BLaER1 (cell line): ENCODE data around the gene RPS6KC1.
"Not testable (repeated sequence)": the region's sequence is repeated elsewhere in the genome, so short reads cannot be mapped to it uniquely, and the experiment has no call there.

Experiments used
- H3K27ac ChIP-seq: shearing (Covaris generic); formaldehyde crosslinking; 2 replicates; pipeline ENCODE4 v1.8.1; 2022
- H3K27me3 ChIP-seq: shearing (Covaris generic); formaldehyde crosslinking; 2 replicates; pipeline ENCODE4 v1.8.1; 2022
- H3K36me3 ChIP-seq: shearing (Covaris generic); formaldehyde crosslinking; 2 replicates; pipeline ENCODE4 v1.8.1; 2022
- H3K4me1 ChIP-seq: shearing (Covaris generic); formaldehyde crosslinking; 2 replicates; pipeline ENCODE4 v1.8.1; 2022
- H3K4me2 ChIP-seq: shearing (Covaris generic); formaldehyde crosslinking; 2 replicates; pipeline ENCODE4 v1.8.1; 2022
- H3K4me3 ChIP-seq: shearing (Covaris generic); formaldehyde crosslinking; 2 replicates; pipeline ENCODE4 v1.8.1; 2022
- H3K9ac ChIP-seq: shearing (Covaris generic); formaldehyde crosslinking; 2 replicates; pipeline ENCODE4 v1.8.1; 2022
- H3K9me3 ChIP-seq: shearing (Covaris generic); formaldehyde crosslinking; 2 replicates; pipeline ENCODE4 v1.8.1; 2022
- H4K20me1 ChIP-seq: shearing (Covaris generic); formaldehyde crosslinking; 2 replicates; pipeline ENCODE4 v1.8.1; 2022
- Cebpa-rat ChIP-seq: shearing (Covaris generic); IDR thresholded peaks from 2 replicates; pipeline ENCODE4 v1.8.1; 2022

Gene RPS6KC1

DNA sequence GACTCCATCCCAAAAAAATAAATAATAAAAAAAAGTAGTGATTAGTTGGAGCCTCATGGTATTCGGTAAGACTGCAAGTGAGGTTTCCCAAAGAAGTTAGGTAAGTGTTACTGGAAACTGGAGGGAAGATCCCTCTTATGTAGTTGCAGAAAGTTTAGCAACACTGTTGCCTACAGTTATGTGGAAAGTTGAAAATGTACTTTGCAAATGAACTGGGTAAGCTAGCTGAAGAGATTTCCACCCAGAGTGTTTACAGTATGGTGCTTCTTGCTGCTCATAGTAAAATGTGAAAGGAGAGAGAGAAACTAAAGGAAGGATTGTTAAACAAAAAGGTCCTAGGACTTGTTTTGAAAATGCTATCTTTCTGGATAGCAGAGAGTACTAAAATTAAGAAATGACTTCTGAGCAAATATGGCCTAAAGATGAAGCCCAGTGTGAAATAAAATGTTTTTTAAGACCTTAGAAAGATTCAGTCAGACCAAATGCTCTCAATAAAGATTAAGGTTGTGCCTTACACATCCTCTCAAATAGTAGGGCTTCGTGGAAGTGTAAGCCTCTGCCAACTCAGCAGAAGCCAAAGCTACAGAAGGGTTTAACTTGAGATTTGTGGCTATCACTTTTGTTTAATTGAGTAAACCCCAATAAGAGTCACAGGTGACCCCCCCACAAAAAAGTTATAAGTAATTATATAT lies 31.5 kb downstream of the RPS6KC1 start:
- H3K9ac ChIP-seq = no peak overlapping the region
- H3K4me2 ChIP-seq = no peak overlapping the region
- H3K4me3 ChIP-seq = no peak overlapping the region
- H3K36me3 ChIP-seq = peaks cover 10% of the 10 kb centered on the region; the same call in 1 of the 2 replicates
- H3K27ac ChIP-seq = no peak overlapping the region
- no peaks in the 10 kb centered on the region for H3K4me1 ChIP-seq
- no peaks in the 10 kb centered on the region for H3K27me3 ChIP-seq
- TF ChIP-seq Cebpa-rat = no peak
- no peaks in the 10 kb centered on the region for H4K20me1 ChIP-seq
- no peaks in the 10 kb centered on the region for H3K9me3 ChIP-seq

DNA sequence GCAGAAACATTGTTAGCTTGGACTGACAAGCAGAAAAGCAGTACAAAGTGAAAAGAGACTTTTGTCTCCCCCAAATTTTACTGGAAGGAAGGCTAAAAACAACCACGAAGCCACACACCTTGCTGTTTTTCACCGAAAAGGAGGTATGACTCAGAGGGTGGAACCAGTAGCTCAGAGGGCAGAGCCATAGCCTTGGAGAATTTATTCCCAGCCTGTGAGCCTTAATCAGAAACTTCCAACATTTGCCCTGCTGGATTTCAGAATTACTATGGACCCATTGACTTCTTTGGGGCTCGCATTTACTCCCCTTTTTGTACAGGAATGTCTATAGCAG lies 32.0 kb downstream of the RPS6KC1 start:
- H4K20me1 ChIP-seq = no peaks in the 10 kb centered on the region
- no peaks in the 10 kb centered on the region for H3K4me1 ChIP-seq
- H3K36me3 ChIP-seq = peaks cover 15% of the 10 kb centered on the region; the same call in 1 of the 2 replicates
- no peak overlapping the region for H3K9ac ChIP-seq
- no peaks in the 10 kb centered on the region for H3K27me3 ChIP-seq
- H3K27ac ChIP-seq = no peak overlapping the region
- TF ChIP-seq Cebpa-rat = no peak
- H3K4me2 ChIP-seq = no peak overlapping the region
- H3K4me3 ChIP-seq = no peak overlapping the region
- H3K9me3 ChIP-seq = no peaks in the 10 kb centered on the region

DNA sequence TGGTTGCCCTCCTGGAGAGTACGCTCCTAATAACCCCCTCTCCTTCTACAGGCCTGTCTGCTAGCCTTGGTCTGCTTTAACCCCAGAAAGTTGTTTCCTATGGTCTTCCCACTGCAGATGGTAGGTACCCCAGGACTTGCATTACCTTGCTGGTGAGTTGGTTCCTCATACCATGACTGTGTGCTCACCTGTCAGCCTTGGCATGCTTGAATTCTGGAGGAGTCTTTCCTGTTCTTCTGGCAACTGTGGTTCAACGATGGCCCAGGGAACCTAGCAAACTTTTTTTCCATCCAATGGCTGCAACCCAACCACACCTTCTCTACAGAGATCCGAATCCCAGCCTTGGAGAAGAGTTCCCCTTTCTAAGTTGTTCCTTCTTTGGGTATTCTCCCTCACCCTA lies 36.9 kb downstream of the RPS6KC1 start:
- no peaks in the 10 kb centered on the region for H3K27me3 ChIP-seq
- H3K36me3 ChIP-seq = 0 out of 2 replicates have a peak, but pooled peaks cover 9% of the 10 kb centered on the region
- no peaks in the 10 kb centered on the region for H4K20me1 ChIP-seq
- H3K27ac ChIP-seq = no peak overlapping the region
- no peaks in the 10 kb centered on the region for H3K4me1 ChIP-seq
- no peak for TF ChIP-seq Cebpa-rat
- H3K9me3 ChIP-seq = no peaks in the 10 kb centered on the region
- H3K4me3 ChIP-seq = no peak overlapping the region
- no peak overlapping the region for H3K4me2 ChIP-seq
- no peak overlapping the region for H3K9ac ChIP-seq

DNA sequence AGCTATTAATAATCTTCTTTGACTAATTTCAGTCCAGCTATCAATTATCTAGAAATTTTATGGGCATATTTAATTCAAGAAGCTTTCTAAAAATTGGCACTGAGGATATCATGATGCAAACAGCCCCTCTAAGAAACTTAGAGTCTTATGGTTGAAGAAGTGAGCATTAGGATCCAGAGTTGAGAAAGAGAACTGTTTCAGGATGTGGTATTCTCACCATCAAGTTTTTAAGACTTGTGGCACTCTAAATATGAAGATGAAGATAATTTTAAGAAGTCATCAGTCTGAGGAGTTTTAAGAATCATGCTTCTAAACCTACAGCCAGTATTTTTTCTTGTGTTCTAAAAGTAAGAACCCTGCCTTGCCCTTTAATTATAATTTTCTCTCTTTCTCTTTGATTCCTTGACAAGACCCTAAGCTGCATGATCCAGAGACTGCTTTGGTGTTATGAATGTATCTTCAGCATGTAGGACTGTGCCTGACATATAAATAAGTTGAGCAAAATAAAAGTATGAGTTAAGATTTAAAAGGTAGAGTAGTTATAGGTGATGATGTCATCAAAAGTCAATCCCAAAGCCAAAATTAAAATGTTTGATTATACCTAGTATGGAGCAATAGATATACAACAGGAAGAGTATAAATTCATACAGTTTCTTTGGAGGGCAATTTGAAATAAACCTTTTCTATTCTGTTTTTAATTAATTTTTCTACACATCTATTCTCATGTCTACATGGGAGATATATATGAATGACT lies 39.1 kb downstream of the RPS6KC1 start:
- Histone ChIP-seq H3K4me1 (no peaks in the 10 kb centered on the region), H3K4me2 (no peak overlapping the region), H3K4me3 (no peak overlapping the region), H3K9ac (no peak overlapping the region), H3K27me3 (no peaks in the 10 kb centered on the region), H4K20me1 (no peaks in the 10 kb centered on the region), H3K27ac (no peak overlapping the region), H3K9me3 (no peaks in the 10 kb centered on the region), H3K36me3 (0 out of 2 replicates have a peak, but pooled peaks cover 9% of the 10 kb centered on the region)
- TF ChIP-seq Cebpa-rat = no peak

DNA sequence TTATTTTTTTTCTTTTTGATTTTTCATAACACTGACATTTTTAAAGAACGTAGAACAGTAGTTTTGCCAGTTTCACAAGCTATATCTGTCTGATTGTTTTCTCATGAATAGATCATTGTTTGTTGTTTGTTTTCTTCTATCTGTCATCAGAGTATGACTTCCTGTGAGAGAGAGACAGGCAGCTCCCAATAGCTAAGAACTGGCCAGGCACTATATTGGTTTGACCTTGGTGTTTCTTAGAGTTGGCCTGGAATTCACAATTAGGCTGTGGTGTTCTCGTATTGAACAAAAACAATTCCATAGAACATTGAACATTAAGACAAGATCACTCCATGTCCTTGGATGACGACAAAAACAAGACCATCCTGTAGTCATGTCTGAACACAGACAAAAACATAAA lies 43.4 kb downstream of the RPS6KC1 start:
- no peak overlapping the region for H3K4me3 ChIP-seq

DNA sequence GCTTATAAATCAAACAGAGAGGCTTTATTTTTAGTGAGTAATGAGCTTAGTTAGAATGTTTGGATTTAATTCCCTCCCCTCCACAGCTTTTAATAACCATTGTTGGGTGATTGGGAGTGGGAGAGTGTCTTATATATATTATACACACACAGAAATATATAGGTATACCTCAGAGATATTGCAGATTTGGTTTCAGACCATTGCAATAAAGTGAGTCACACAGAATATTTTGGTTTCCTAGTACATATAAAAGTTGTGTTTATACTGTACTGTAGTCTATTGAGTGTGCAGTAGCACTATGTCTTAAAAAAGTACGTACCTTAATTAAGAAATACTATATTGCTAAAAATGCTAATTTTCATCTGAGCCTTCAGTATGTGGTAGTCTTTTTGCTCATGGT lies 44.4 kb downstream of the RPS6KC1 start:
- Histone ChIP-seq H3K27ac (no peak overlapping the region), H3K9me3 (peaks cover 25% of the 10 kb centered on the region), H3K27me3 (no peaks in the 10 kb centered on the region), H3K36me3 (peaks cover 21% of the 10 kb centered on the region), H4K20me1 (no peaks in the 10 kb centered on the region), H3K4me3 (no peak overlapping the region), H3K4me2 (no peak overlapping the region), H3K4me1 (no peaks in the 10 kb centered on the region), H3K9ac (no peak overlapping the region)
- TF ChIP-seq Cebpa-rat = no peak

More for the DNA sequence above, 43.4 kb downstream of the RPS6KC1 start:
- no peaks in the 10 kb centered on the region for H4K20me1 ChIP-seq
- no peak overlapping the region for H3K27ac ChIP-seq
- no peak overlapping the region for H3K9ac ChIP-seq
- H3K4me1 ChIP-seq = no peaks in the 10 kb centered on the region
- H3K36me3 ChIP-seq = peaks cover 21% of the 10 kb centered on the region
- no peaks in the 10 kb centered on the region for H3K27me3 ChIP-seq
- TF ChIP-seq Cebpa-rat = no peak
- peaks cover 25% of the 10 kb centered on the region for H3K9me3 ChIP-seq
- no peak overlapping the region for H3K4me2 ChIP-seq

DNA sequence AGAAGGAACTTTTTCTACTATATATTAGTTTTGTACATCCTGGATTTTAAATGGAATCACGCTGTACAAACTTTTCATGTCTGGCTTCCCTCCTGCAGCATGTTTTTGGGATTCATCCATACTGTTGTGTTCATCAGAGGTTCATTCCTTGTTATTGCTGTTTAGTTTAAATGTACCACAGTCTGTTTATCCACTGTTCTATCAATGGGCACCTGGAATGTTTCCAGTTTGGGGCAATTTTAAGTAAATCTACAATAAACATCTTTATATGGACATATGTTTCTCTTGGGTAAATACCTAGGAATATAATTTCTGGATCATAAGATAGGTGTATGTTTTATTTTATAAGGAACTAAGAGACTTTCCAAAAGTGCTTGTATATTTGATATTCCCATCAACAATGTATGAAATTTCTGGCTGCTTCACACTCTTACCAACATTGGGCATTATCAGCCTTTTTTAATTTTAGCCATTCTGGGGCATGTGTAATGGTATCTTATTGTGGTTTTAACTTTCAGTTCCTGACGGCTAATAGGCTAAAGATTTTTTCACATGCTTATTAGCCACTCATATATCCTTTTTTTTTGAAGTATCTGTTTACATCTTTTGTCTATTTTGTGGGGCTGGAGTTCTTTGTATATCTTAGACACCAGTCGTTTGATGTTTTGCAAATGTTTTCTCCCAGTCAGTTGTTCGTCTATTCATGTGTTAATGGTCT lies 48.8 kb downstream of the RPS6KC1 start:
- no peaks in the 10 kb centered on the region for H3K4me1 ChIP-seq
- peaks cover 21% of the 10 kb centered on the region for H3K36me3 ChIP-seq
- H3K9ac ChIP-seq = no peak overlapping the region
- no peaks in the 10 kb centered on the region for H4K20me1 ChIP-seq
- no peak overlapping the region for H3K4me2 ChIP-seq
- H3K27me3 ChIP-seq = no peaks in the 10 kb centered on the region
- no peak overlapping the region for H3K4me3 ChIP-seq
- H3K9me3 ChIP-seq = peaks cover 25% of the 10 kb centered on the region
- no peak for TF ChIP-seq Cebpa-rat
- H3K27ac ChIP-seq = no peak overlapping the region

DNA sequence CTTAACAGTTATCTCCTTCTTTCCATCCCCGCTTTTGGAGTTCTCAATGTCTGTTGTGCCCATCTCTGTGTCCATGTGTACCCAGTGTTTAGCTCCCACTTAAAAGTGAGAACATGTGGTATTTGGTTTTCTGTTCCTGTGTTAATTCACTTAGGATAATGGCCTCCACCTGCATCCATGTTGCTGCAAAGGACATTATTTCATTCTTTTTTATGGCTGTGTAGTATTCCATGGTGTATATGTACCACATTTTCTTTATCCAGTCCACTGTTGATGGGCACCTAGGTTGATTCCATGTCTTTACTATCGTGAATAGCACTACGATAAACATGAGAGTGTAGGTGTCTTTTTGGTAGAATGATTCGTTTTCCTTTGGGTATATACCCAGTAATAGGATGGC lies 49.5 kb downstream of the RPS6KC1 start:
- Histone ChIP-seq H3K36me3 (peaks cover 21% of the 10 kb centered on the region), H3K9me3 (peaks cover 25% of the 10 kb centered on the region)
- H3K4me1 ChIP-seq, H3K4me2 ChIP-seq, H3K4me3 ChIP-seq, H4K20me1 ChIP-seq, H3K9ac ChIP-seq, H3K27me3 ChIP-seq, H3K27ac ChIP-seq: not testable (repeated sequence)

DNA sequence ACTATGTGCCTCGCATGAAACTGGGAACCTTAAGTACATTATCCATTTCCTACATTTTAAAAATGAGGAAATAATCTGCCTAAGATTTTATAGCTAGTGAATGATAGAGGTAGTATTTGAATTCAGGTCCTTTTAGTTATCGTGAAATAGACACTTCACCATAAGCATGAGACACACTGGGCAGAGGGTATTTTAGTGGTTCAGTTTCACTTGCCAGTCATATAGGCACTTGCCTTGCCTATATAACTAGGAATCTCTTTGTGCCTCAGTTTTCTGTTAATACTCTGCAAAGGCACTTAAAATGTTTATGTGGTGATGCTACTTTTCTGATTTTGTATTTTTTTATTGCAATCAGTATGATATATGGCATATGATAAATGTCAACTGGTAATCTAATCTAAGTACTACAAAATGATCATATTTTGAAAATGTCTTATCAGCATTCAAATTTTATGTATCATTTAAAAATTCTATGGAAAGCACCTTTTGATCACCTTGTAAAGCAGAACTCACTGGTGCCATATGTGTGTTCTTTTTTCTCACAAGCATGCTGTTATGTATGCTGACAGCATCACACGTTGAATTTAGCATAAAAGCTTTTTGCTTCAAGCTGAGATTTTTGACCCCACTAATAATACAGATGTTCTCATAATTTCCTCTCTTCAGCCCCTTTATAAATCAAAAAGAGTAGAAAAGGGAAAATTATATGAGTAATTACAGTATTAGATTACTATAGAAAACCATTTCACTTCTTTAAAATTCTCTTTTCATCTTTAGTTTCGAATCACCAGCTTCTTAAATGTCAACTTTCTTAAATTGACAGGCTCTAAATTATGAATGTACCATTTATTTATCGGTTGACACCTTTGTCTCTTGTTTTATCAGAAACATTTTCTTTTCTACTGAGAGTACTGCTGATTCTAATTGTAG lies 52.6 kb downstream of the RPS6KC1 start:
- Histone ChIP-seq H4K20me1 (no peaks in the 10 kb centered on the region), H3K4me1 (no peaks in the 10 kb centered on the region), H3K9ac (no peak overlapping the region), H3K27me3 (no peaks in the 10 kb centered on the region), H3K9me3 (peaks cover 7% of the 10 kb centered on the region; the same call in 1 of the 2 replicates), H3K4me2 (no peak overlapping the region), H3K4me3 (no peak overlapping the region), H3K27ac (no peak overlapping the region), H3K36me3 (no peaks in the 10 kb centered on the region)
- TF ChIP-seq Cebpa-rat = no peak
